Measurements from ENCODE around the gene EGFL7.

DNA sequence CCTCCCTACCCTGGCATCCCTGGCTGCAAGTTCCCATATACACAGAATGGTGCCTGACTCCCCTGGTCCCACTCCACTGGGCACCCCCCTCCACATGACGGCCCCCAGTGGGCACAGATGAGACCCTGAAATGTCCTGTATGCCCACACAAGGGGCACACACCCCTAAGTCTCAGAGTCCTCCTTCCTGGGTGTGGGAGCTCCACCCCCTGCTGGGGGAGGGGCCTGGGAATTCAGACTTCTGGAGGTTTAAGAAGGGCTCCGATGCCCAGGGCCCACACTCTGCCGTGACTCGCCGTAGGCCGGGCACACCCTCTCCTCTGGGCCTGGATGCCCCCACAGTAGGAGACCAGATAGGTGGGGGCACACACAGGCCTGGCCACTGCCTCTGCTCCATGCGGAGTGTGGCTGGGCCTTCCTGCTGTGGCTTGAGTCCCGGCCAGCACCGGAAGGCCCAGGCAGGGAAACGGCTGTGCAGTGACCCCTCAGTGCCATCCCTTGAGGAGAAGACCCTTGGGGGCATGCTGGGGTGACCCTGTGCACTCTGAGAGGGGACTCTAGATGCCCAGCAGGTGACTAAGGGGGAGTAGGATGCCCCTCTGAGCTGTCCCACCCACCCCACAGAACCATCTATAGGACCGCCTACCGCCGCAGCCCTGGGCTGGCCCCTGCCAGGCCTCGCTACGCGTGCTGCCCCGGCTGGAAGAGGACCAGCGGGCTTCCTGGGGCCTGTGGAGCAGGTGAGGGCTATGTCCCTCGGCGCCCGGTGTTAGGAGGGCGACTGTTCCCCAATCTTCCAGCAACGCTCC, 6.5 kb downstream of the EGFL7 start:
- TF ChIP-seq, protein P1, sequence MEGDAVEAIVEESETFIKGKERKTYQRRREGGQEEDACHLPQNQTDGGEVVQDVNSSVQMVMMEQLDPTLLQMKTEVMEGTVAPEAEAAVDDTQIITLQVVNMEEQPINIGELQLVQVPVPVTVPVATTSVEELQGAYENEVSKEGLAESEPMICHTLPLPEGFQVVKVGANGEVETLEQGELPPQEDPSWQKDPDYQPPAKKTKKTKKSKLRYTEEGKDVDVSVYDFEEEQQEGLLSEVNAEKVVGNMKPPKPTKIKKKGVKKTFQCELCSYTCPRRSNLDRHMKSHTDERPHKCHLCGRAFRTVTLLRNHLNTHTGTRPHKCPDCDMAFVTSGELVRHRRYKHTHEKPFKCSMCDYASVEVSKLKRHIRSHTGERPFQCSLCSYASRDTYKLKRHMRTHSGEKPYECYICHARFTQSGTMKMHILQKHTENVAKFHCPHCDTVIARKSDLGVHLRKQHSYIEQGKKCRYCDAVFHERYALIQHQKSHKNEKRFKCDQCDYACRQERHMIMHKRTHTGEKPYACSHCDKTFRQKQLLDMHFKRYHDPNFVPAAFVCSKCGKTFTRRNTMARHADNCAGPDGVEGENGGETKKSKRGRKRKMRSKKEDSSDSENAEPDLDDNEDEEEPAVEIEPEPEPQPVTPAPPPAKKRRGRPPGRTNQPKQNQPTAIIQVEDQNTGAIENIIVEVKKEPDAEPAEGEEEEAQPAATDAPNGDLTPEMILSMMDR (IDR thresholded peaks at IDR 0.05): no peak
- TF ChIP-seq POLR2A (IDR thresholded peaks at IDR 0.05) (no peak), POLR2AphosphoS5 (IDR thresholded peaks at IDR 0.05) (no peak)
